ENCODE results near the gene UGT1A5.

UGT1A5 gene

GRCh38 chr2:233799716-233800115 is 87.0 kb downstream of the UGT1A5 start:
- in situ Hi-C loops (cut with HindIII; ENCODE audit: low pct_ligation_motif_present, low sequenced_read_pairs): no loop called here
- Histone ChIP-seq H3K4me3 (ENCODE audit: low read depth, low read length) (no peak overlapping the region), H3K27me3 (replicated peaks) (no peaks in the 10 kb centered on the region), H3K36me3 (replicated peaks) (no peaks in the 10 kb centered on the region), H3K27ac (no peak overlapping the region)
- no peak for TF ChIP-seq CTCF (IDR thresholded peaks at IDR 0.05; ENCODE audit: low read depth, low read length, missing control alignments)
- DNase-seq: no peak

- in situ Hi-C loops (cut with HindIII; ENCODE audit: low pct_ligation_motif_present, low sequenced_read_pairs): no loop called here
- Histone ChIP-seq H3K27me3 (replicated peaks) (no peaks in the 10 kb centered on the region), H3K27ac (no peak overlapping the region), H3K4me3 (ENCODE audit: low read depth, low read length) (no peak overlapping the region), H3K36me3 (replicated peaks) (no peaks in the 10 kb centered on the region)
- TF ChIP-seq CTCF (IDR thresholded peaks at IDR 0.05; ENCODE audit: low read depth, low read length, missing control alignments): no peak
- DNase-seq: no peak
Observed at GRCh38 chr2:233800208-233800607, 87.5 kb downstream of the UGT1A5 start.

GRCh38 chr2:233801357-233802131 is 88.8 kb downstream of the UGT1A5 start:
- Histone ChIP-seq H3K36me3 (replicated peaks) (no peaks in the 10 kb centered on the region), H3K27me3 (replicated peaks) (no peaks in the 10 kb centered on the region), H3K4me3 (ENCODE audit: low read depth, low read length) (no peak overlapping the region), H3K27ac (no peak overlapping the region)
- in situ Hi-C loops (cut with HindIII; ENCODE audit: low pct_ligation_motif_present, low sequenced_read_pairs): no loop called here
- no peak for TF ChIP-seq CTCF (IDR thresholded peaks at IDR 0.05; ENCODE audit: low read depth, low read length, missing control alignments)
- no peak for DNase-seq

GRCh38 chr2:233802132-233802815 is 89.6 kb downstream of the UGT1A5 start:
- no peaks in the 10 kb centered on the region for H3K36me3 ChIP-seq (replicated peaks)
- H3K4me3 ChIP-seq (ENCODE audit: low read depth, low read length): no peak overlapping the region
- no peaks in the 10 kb centered on the region for H3K27me3 ChIP-seq (replicated peaks)
- no peak overlapping the region for H3K27ac ChIP-seq
- no peak for DNase-seq
- no peak for TF ChIP-seq CTCF (IDR thresholded peaks at IDR 0.05; ENCODE audit: low read depth, low read length, missing control alignments)
- in situ Hi-C loops (cut with HindIII; ENCODE audit: low pct_ligation_motif_present, low sequenced_read_pairs): no loop called here

GRCh38 chr2:233803292-233803911 is 90.7 kb downstream of the UGT1A5 start:
- no peak overlapping the region for H3K4me3 ChIP-seq (ENCODE audit: low read depth, low read length)
- no peaks in the 10 kb centered on the region for H3K36me3 ChIP-seq (replicated peaks)
- TF ChIP-seq CTCF (IDR thresholded peaks at IDR 0.05; ENCODE audit: low read depth, low read length, missing control alignments): no peak
- H3K27ac ChIP-seq: no peak overlapping the region
- in situ Hi-C loops (cut with HindIII; ENCODE audit: low pct_ligation_motif_present, low sequenced_read_pairs): no loop called here
- DNase-seq: no peak
- H3K27me3 ChIP-seq (replicated peaks): no peaks in the 10 kb centered on the region

Data from brain microvascular endothelial cell (primary cell).